ENCODE measurements around the gene ZNF664.

GRCh38 chr12:123971770-123972456 is 1.1 kb upstream of the ZNF664 start:
- TF ChIP-seq POLR2A (IDR thresholded peaks at IDR 0.05) (peak in 1 of 2 donors; percentile 49), CTCF (IDR thresholded peaks at IDR 0.05) (no peak)

All from thyroid gland (tissue), 4 donors.